Brain microvascular endothelial cell (primary cell): ENCODE measurements around the gene C5orf63.

Experiments
- DNase-seq: peaks from one replicate; pipeline ENCODE4 v3.0.0-alpha.2; 2020
- H3K27ac ChIP-seq: fragments of 250-450 bp; sonication (Bioruptor Pico); 2 replicates; pipeline ENCODE4 v1.5.1; 2020; ENCODE audit warnings: mild to moderate bottlenecking, moderate library complexity
- H3K27me3 ChIP-seq: fragments of 250-450 bp; sonication (Bioruptor Pico); replicated peaks from 2 replicates; pipeline ENCODE4 v1.5.1; 2020; ENCODE audit warnings: mild to moderate bottlenecking
- H3K36me3 ChIP-seq: fragments of 250-450 bp; sonication (Bioruptor Pico); replicated peaks from 2 replicates; pipeline ENCODE4 v1.5.1; 2020; ENCODE audit warnings: mild to moderate bottlenecking
- H3K4me3 ChIP-seq: 2 replicates; pipeline ENCODE4 v1.5.1; 2011; ENCODE audit warnings: low read depth, mild to moderate bottlenecking, control low read depth, low read length, moderate library complexity
- in situ Hi-C: cut with HindIII; loops from 2 replicates; pipeline ENCODE4 v1.10.0; 2017; ENCODE audit warnings: low sequenced_read_pairs, low pct_ligation_motif_present
- TF ChIP-seq, protein P1 (sequence below): IDR thresholded peaks from 2 replicates; pipeline ENCODE4 v1.5.1; 2011; ENCODE audit warnings: low read depth, mild to moderate bottlenecking, moderate library complexity, low read length, control low read depth, inconsistent platforms; ENCODE audit errors: missing control alignments

Gene C5orf63

DNA sequence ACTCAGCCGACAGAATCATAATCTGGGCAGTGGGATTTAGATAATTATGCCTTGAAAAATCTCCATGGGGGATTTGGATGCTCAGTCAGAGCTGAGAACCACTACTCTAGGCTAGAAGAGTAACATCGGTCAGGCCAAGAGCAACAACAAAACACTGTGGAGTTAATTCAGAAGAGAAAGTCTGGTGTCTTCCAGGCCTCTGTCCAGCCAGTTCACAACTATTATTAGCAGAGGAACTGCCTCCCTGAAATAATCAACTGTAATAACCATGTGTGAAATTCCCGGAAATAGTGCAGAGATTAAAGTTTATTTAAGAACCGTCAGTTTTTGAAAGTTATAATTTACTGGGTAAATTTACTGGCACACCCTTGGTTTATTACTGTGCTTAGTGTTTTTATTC lies 34.8 kb downstream of the C5orf63 start:
- no peak overlapping the region for H3K27ac ChIP-seq
- in situ Hi-C loops, result no loop called here

DNA sequence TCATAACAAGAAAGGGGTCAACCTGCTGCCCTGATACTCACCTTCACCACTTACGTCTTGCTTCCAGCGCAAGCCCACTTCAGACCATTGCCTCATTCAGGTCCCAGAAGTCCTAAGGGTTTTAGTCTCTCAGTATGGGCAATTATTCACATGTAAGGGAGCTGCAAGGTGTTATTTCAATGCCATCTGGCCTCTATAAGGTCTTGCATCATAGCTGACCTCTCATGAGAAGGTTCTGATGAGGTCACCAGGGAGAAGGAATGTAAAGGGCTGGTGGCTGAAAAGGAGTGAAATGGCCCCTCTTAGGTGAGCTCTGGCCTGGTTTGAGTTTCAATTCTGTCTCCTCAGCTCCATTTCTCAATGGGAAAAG lies 41.5 kb downstream of the C5orf63 start:
- Histone ChIP-seq H3K27ac (no peak overlapping the region), H3K4me3 (no peak overlapping the region), H3K36me3 (no peaks in the 10 kb centered on the region), H3K27me3 (no peaks in the 10 kb centered on the region)
- no peak for DNase-seq
- in situ Hi-C loops, result no loop called here
- TF ChIP-seq, protein P1, sequence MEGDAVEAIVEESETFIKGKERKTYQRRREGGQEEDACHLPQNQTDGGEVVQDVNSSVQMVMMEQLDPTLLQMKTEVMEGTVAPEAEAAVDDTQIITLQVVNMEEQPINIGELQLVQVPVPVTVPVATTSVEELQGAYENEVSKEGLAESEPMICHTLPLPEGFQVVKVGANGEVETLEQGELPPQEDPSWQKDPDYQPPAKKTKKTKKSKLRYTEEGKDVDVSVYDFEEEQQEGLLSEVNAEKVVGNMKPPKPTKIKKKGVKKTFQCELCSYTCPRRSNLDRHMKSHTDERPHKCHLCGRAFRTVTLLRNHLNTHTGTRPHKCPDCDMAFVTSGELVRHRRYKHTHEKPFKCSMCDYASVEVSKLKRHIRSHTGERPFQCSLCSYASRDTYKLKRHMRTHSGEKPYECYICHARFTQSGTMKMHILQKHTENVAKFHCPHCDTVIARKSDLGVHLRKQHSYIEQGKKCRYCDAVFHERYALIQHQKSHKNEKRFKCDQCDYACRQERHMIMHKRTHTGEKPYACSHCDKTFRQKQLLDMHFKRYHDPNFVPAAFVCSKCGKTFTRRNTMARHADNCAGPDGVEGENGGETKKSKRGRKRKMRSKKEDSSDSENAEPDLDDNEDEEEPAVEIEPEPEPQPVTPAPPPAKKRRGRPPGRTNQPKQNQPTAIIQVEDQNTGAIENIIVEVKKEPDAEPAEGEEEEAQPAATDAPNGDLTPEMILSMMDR, result no peak

More for the DNA sequence above, 34.8 kb downstream of the C5orf63 start:
- Histone ChIP-seq H3K36me3 (no peaks in the 10 kb centered on the region), H3K4me3 (no peak overlapping the region), H3K27me3 (no peaks in the 10 kb centered on the region)
- no peak for DNase-seq
- TF ChIP-seq, protein P1, result no peak

DNA sequence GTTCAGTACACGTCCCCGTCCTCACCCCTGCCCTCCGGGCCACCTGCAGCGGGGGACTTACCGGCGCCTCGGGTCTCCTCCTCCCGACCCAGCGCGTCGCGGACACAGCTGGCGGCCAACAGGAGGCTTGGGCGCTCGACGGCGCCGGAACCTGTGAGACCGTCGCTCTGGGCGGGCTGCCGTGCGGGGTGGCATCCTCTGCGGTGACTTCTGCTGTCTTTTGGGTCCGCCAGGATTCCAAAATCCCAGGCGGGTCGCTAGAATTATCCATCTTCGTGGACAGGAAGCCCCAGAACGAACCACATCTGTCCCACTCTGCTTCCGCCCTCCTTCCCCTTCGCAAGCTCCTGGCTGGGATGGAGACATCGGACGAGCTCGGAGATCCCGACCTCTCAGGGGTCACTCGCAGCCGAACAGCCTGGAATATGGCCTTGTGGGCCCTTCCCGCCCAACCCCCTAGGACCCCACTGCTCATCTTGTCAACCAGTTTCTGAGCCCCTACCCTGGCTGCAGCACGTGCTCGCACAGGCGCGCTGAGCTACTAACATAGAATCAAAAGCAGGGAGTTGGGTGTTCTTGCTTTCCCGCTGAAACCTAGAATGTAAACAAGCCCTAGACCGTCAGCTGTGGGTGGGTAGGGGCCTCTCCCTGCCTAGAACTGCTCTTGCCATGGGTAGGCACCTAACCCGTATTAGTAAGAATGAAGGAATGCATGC lies 42.0 kb downstream of the C5orf63 start:
- H3K27me3 ChIP-seq, result no peaks in the 10 kb centered on the region
- no peak for DNase-seq
- peak overlapping the region; percentile 84 for H3K4me3 ChIP-seq
- H3K36me3 ChIP-seq, result no peaks in the 10 kb centered on the region
- in situ Hi-C loops, result no loop called here
- peak overlapping the region; percentile 25 for H3K27ac ChIP-seq
- TF ChIP-seq, protein P1, result no peak

DNA sequence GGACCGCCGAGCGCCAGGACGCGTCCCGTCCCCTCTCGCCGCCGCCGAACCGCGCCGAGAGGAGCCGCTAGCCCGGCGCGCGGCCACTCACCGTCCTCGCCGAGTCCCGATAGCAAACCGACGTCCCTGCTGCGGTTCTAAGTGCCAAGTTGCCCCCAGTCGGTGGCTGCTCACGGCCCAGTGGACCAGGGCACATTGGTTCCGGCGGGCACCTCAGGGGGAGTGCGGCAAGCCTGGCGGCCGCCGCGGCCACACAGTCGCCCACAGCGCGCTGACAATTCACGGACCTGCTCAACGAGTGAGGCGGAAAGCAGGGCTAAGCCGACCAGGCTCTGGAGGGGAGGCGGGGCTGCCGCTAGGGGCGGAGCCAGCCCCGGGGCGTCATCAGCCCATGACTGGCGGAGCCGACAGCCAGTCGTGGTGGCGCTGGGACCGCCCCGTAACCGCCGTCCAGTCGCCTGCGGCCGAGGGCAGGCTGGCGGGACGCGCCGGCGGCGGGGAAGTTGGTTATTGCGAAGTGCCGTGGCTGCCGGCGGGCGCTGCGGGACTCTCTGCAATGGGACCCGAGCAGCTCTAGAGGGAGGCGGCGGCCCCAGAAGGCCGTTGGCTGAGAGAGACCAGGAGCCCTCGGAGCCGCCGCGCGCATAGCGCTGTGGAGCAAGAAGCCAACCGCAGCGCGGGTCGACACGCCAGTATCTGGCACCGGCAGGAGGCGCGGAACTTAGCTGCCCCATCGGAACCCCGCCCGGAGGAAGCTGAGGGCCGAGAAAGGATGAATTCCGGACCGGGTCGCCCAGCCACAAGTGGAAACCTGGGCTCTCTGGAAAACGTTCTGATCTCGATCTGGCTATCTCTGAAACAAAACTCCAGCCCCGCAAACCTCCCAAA lies 42.8 kb downstream of the C5orf63 start, which contains the start of gene MARCHF3:
TSS of gene MARCHF3 (minus strand) at position 300 of the 888 bp plus-strand sequence. CDS start 112,387 bp downstream, outside the sequence.
- Histone ChIP-seq H3K4me3 (peak within 1 kb of the TSS; percentile 84), H3K36me3 (no peaks in the 10 kb centered on the region), H3K27ac (peak within 1 kb of the TSS; percentile 67), H3K27me3 (no peaks in the 10 kb centered on the region)
- in situ Hi-C loops, result no loop called here
- TF ChIP-seq, protein P1, result peak; percentile 53
- DNase-seq, result peak; percentile 92

DNA sequence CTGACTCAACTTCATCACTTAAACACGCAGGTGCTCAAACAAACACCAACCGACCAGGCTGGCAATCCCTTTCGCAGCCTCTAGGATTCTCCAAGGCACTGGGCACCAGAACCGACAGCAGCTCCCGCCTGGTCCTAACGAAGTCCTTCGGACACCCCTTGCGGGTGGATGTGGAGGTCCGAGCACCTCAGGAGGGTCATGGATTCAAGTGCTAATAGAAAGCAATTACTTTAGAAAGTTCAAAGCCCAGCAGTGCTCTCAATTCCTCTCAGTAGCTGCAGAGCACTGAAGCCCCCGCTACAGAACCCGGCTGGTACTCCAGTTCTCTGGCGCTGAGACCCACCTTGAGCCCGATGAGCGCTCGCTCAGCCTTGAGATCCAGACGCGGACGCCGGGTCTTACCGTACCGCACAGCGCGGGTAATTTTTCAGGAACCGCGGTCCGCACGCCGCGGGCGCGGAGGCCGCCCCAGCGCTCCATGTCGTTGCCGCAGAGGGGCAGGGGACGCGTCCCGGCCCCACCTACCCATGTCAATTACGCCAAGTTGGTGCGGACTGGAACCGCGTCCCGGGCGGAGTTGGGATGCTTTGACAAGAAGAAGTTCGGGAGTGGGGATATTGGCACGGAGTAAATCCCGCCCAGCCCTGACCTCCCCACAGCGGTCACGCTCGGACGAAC lies 43.6 kb downstream of the C5orf63 start:
- no peaks in the 10 kb centered on the region for H3K36me3 ChIP-seq
- no peaks in the 10 kb centered on the region for H3K27me3 ChIP-seq
- DNase-seq, result peak; percentile 59
- TF ChIP-seq, protein P1, result peak; percentile 63
- peak overlapping the region; percentile 84 for H3K4me3 ChIP-seq
- peak overlapping the region; percentile 67 for H3K27ac ChIP-seq
- in situ Hi-C loops, result no loop called here
